Trophoblast cell (in vitro differentiated cells and primary cell): ENCODE data around the gene NF1.
A peak's percentile ranks its signal among the peaks of the same experiment; 100 is the strongest.

ENCODE experiments used
- DNase-seq, 2 donors: peaks; one replicate each; pipeline ENCODE4 v3.0.0-alpha.2; 2016
- H2AFZ ChIP-seq: 2 replicates; pipeline ENCODE4 v1.6.1; 2013; ENCODE audit warnings: low read length, moderate library complexity, mild to moderate bottlenecking; ENCODE audit not compliant: insufficient read depth, poor library complexity
- H2AK5ac ChIP-seq: 2 replicates; pipeline ENCODE4 v1.6.1; 2013; ENCODE audit warnings: mild to moderate bottlenecking, low read length
- H2BK120ac ChIP-seq: 2 replicates; pipeline ENCODE4 v1.6.1; 2013; ENCODE audit warnings: low read length, mild to moderate bottlenecking, moderate library complexity; ENCODE audit not compliant: insufficient read depth, poor library complexity
- H2BK12ac ChIP-seq: 2 replicates; pipeline ENCODE4 v1.6.1; 2013; ENCODE audit warnings: mild to moderate bottlenecking, low read length, moderate library complexity
- H2BK5ac ChIP-seq: 2 replicates; pipeline ENCODE4 v1.6.1; 2013; ENCODE audit warnings: low read length, low read depth, moderate library complexity, mild to moderate bottlenecking; ENCODE audit not compliant: poor library complexity
- H3K14ac ChIP-seq: 2 replicates; pipeline ENCODE4 v1.6.1; 2013; ENCODE audit warnings: mild to moderate bottlenecking, low read length
- H3K18ac ChIP-seq: 2 replicates; pipeline ENCODE4 v1.6.1; 2013; ENCODE audit warnings: mild to moderate bottlenecking, low read length
- H3K23ac ChIP-seq: 2 replicates; pipeline ENCODE4 v1.6.1; 2013; ENCODE audit warnings: low read length
- H3K27ac ChIP-seq: 2 replicates; pipeline ENCODE4 v1.5.1; 2013; ENCODE audit warnings: low read depth, mild to moderate bottlenecking, inconsistent platforms, low read length, moderate library complexity
- H3K27me3 ChIP-seq: 2 replicates; pipeline ENCODE4 v1.6.1; 2013; ENCODE audit warnings: inconsistent platforms, mild to moderate bottlenecking, low read length, moderate library complexity; ENCODE audit not compliant: insufficient read depth
- H3K36me3 ChIP-seq, 2 experiments: 1 replicate in 1 of 2; 2 replicates in 1 of 2; pipeline ENCODE4 v1.6.1; 2013; ENCODE audit warnings: low read length in 2 of 2, mild to moderate bottlenecking in 2 of 2, moderate library complexity in 1 of 2; ENCODE audit not compliant: insufficient read depth in 2 of 2, control insufficient read depth in 1 of 2
- H3K4ac ChIP-seq: 2 replicates; pipeline ENCODE4 v1.6.1; 2013; ENCODE audit warnings: low read depth, mild to moderate bottlenecking, low read length, moderate library complexity
- H3K4me1 ChIP-seq, 2 experiments: 1 replicate in 1 of 2; 2 replicates in 1 of 2; pipeline ENCODE4 v1.6.1; 2013; ENCODE audit warnings: low read length in 2 of 2, mild to moderate bottlenecking in 2 of 2, moderate library complexity in 1 of 2; ENCODE audit not compliant: insufficient read depth in 2 of 2, control insufficient read depth in 1 of 2
- H3K4me2 ChIP-seq: 2 replicates; pipeline ENCODE4 v1.6.1; 2013; ENCODE audit warnings: inconsistent platforms, mild to moderate bottlenecking, low read length, moderate library complexity
- H3K4me3 ChIP-seq: 2 replicates; pipeline ENCODE4 v1.5.1; 2013; ENCODE audit warnings: mild to moderate bottlenecking, low read depth, low read length, inconsistent platforms
- H3K79me1 ChIP-seq: one replicate; pipeline ENCODE4 v1.6.1; 2013; ENCODE audit warnings: low read length
- H3K79me2 ChIP-seq: 2 replicates; pipeline ENCODE4 v1.6.1; 2013; ENCODE audit warnings: low read length, mild to moderate bottlenecking; ENCODE audit not compliant: control insufficient read depth, insufficient read depth, poor library complexity
- H3K9ac ChIP-seq: 2 replicates; pipeline ENCODE4 v1.6.1; 2013; ENCODE audit warnings: mild to moderate bottlenecking, low read length
- H3K9me3 ChIP-seq: 2 replicates; pipeline ENCODE4 v1.6.1; 2013; ENCODE audit warnings: low read depth, mild to moderate bottlenecking, control low read depth, inconsistent platforms, low read length; ENCODE audit not compliant: insufficient read depth
- H4K12ac ChIP-seq: 2 replicates; pipeline ENCODE4 v1.6.1; 2013; ENCODE audit warnings: low read depth, mild to moderate bottlenecking, low read length, moderate library complexity
- H4K8ac ChIP-seq: 2 replicates; pipeline ENCODE4 v1.6.1; 2013; ENCODE audit warnings: low read depth, mild to moderate bottlenecking, low read length, moderate library complexity
- H4K91ac ChIP-seq: one replicate; pipeline ENCODE4 v1.6.1; 2013; ENCODE audit warnings: low read depth, mild to moderate bottlenecking, low read length, moderate library complexity
- WGBS: extraction: QIAGEN DNeasy Blood & Tissue Kit; methylation state at CpG from one replicate; pipeline ENCODE4 v1.1.7; 2013; ENCODE audit warnings: missing lambda C conversion rate; ENCODE audit not compliant: insufficient read length, insufficient coverage; ENCODE audit errors: extremely low coverage; 5-methylcytosine and 5-hydroxymethylcytosine counted together

Gene NF1

GRCh38 chr17:31323551-31323950, 228.8 kb downstream of the NF1 start:
- H3K9ac ChIP-seq = no peak overlapping the region
- no peak overlapping the region for H2AFZ ChIP-seq
- no peak overlapping the region for H2BK120ac ChIP-seq
- no peak overlapping the region for H4K12ac ChIP-seq
- no peak overlapping the region for H3K4me3 ChIP-seq
- H3K4me2 ChIP-seq = no peak overlapping the region
- no peak overlapping the region for H2BK5ac ChIP-seq
- H3K27ac ChIP-seq = no peak overlapping the region
- no peaks in the 10 kb centered on the region for H3K27me3 ChIP-seq
- H3K14ac ChIP-seq = no peak overlapping the region
- H3K79me2 ChIP-seq = no peaks in the 10 kb centered on the region
- no peak overlapping the region for H3K4ac ChIP-seq
- no peak overlapping the region for H2BK12ac ChIP-seq
- no peak for DNase-seq
- no peak overlapping the region for H3K23ac ChIP-seq
- H3K79me1 ChIP-seq = no peaks in the 10 kb centered on the region
- H3K18ac ChIP-seq = no peak overlapping the region
- no peak overlapping the region for H4K8ac ChIP-seq
- H2AK5ac ChIP-seq = no peak overlapping the region
- H3K9me3 ChIP-seq = no peaks in the 10 kb centered on the region
- H3K4me1 ChIP-seq = peaks cover 0 to 4% of the 10 kb centered on the region in 2 experiments
- H3K36me3 ChIP-seq = peaks cover 5 to 10% of the 10 kb centered on the region in 2 experiments
- no peak overlapping the region for H4K91ac ChIP-seq

- H2BK120ac ChIP-seq = no peak overlapping the region
- no peak overlapping the region for H3K4ac ChIP-seq
- no peak for DNase-seq
- H4K12ac ChIP-seq = no peak overlapping the region
- no peak overlapping the region for H3K4me3 ChIP-seq
- no peaks in the 10 kb centered on the region for H3K27me3 ChIP-seq
- no peaks in the 10 kb centered on the region for H3K9me3 ChIP-seq
- WGBS = no CpG with 5 or more reads among the region's 12 CpGs
- H3K18ac ChIP-seq = no peak overlapping the region
- no peaks in the 10 kb centered on the region for H3K79me2 ChIP-seq
- peaks cover 0 to 5% of the 10 kb centered on the region in 2 experiments for H3K4me1 ChIP-seq
- no peak overlapping the region for H2AK5ac ChIP-seq
- H4K91ac ChIP-seq = no peak overlapping the region
- peaks cover 5 to 11% of the 10 kb centered on the region in 2 experiments for H3K36me3 ChIP-seq
- H2BK5ac ChIP-seq = no peak overlapping the region
- H3K4me2 ChIP-seq = no peak overlapping the region
- no peak overlapping the region for H3K23ac ChIP-seq
- no peak overlapping the region for H3K14ac ChIP-seq
- no peak overlapping the region for H2AFZ ChIP-seq
- no peak overlapping the region for H4K8ac ChIP-seq
- no peak overlapping the region for H3K9ac ChIP-seq
- H2BK12ac ChIP-seq = no peak overlapping the region
- H3K27ac ChIP-seq = no peak overlapping the region
- no peaks in the 10 kb centered on the region for H3K79me1 ChIP-seq
Observed at GRCh38 chr17:31327534-31328159, 232.9 kb downstream of the NF1 start.

GRCh38 chr17:31328160-31328535, 233.4 kb downstream of the NF1 start:
- Histone ChIP-seq H4K91ac (no peak overlapping the region), H3K9me3 (no peaks in the 10 kb centered on the region), H4K12ac (no peak overlapping the region), H3K14ac (no peak overlapping the region), H2BK120ac (no peak overlapping the region), H3K23ac (no peak overlapping the region), H3K27me3 (no peaks in the 10 kb centered on the region), H2BK5ac (no peak overlapping the region), H3K79me1 (no peaks in the 10 kb centered on the region), H2AFZ (no peak overlapping the region), H3K9ac (no peak overlapping the region), H3K27ac (no peak overlapping the region), H3K18ac (no peak overlapping the region), H2BK12ac (no peak overlapping the region), H3K36me3 (peaks cover 5 to 11% of the 10 kb centered on the region in 2 experiments), H2AK5ac (no peak overlapping the region), H3K4me1 (peaks cover 0 to 5% of the 10 kb centered on the region in 2 experiments), H3K4me3 (no peak overlapping the region), H4K8ac (no peak overlapping the region), H3K4me2 (no peak overlapping the region), H3K4ac (no peak overlapping the region), H3K79me2 (no peaks in the 10 kb centered on the region)
- no peak for DNase-seq

GRCh38 chr17:31329221-31329620, 234.4 kb downstream of the NF1 start:
- Histone ChIP-seq H4K91ac (no peak overlapping the region), H3K4me1 (peaks cover 0 to 5% of the 10 kb centered on the region in 2 experiments), H3K79me1 (no peaks in the 10 kb centered on the region), H3K9me3 (no peaks in the 10 kb centered on the region), H2BK120ac (no peak overlapping the region), H3K79me2 (no peaks in the 10 kb centered on the region), H2AK5ac (no peak overlapping the region), H4K8ac (no peak overlapping the region), H2BK5ac (no peak overlapping the region), H2BK12ac (no peak overlapping the region), H3K14ac (no peak overlapping the region), H2AFZ (no peak overlapping the region), H3K4ac (no peak overlapping the region), H3K9ac (no peak overlapping the region), H4K12ac (no peak overlapping the region), H3K18ac (no peak overlapping the region), H3K36me3 (peaks cover 5 to 11% of the 10 kb centered on the region in 2 experiments), H3K27me3 (no peaks in the 10 kb centered on the region), H3K4me2 (no peak overlapping the region), H3K27ac (no peak overlapping the region), H3K23ac (no peak overlapping the region), H3K4me3 (no peak overlapping the region)
- DNase-seq = peak; percentile 3 to 65
